ENCODE data around the gene CDH7. TPM values are rescaled to one million over a fixed set of nuclear protein-coding genes. Genes with fewer than 3 reads are reported as not detected.

The CDH7 gene
- total RNA-seq, 2 donors from 2014 or later: 0.18 to 0.57 TPM

DNA sequence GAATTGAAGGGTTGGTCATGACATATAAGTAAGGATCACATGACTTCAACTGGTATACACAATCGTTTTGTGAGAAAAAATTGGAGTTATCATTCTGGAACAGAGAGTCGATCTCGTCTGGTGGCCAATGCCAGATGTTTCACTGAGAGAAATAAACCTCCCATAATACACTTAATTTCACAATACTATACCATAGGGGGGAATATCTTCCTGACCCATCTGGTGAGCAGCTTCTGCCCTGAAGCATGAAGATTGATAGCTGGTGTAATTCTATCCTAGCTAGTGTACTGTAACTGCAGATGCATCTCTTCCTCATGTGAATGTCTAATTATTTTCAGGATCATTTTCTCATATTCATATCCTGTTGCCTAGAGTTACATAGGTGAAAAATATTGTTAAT is 15.7 kb upstream of the CDH7 start:
- H3K27ac Mint-ChIP-seq: no peak overlapping the region
- Histone ChIP-seq H3K9ac (ENCODE audit: extremely low read depth, low read length, poor library complexity, severe bottlenecking) (no peak overlapping the region), H3K36me3 (ENCODE audit: control insufficient read depth, insufficient read depth, low read length) (no peaks in the 10 kb centered on the region), H3K4me3 (ENCODE audit: low read length) (no peak overlapping the region), H3K9me3 (ENCODE audit: control insufficient read depth, low read length) (no peaks in the 10 kb centered on the region), H3K27me3 (ENCODE audit: control insufficient read depth, insufficient read depth, low read length, poor library complexity, severe bottlenecking) (no peaks in the 10 kb centered on the region), H3K4me1 (ENCODE audit: control insufficient read depth, insufficient read depth, low read length) (no peaks in the 10 kb centered on the region), H3K27ac (ENCODE audit: low read depth, low read length) (no peak overlapping the region)
- TF ChIP-seq, protein P1, sequence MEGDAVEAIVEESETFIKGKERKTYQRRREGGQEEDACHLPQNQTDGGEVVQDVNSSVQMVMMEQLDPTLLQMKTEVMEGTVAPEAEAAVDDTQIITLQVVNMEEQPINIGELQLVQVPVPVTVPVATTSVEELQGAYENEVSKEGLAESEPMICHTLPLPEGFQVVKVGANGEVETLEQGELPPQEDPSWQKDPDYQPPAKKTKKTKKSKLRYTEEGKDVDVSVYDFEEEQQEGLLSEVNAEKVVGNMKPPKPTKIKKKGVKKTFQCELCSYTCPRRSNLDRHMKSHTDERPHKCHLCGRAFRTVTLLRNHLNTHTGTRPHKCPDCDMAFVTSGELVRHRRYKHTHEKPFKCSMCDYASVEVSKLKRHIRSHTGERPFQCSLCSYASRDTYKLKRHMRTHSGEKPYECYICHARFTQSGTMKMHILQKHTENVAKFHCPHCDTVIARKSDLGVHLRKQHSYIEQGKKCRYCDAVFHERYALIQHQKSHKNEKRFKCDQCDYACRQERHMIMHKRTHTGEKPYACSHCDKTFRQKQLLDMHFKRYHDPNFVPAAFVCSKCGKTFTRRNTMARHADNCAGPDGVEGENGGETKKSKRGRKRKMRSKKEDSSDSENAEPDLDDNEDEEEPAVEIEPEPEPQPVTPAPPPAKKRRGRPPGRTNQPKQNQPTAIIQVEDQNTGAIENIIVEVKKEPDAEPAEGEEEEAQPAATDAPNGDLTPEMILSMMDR (conservative IDR thresholded peaks at IDR 0.05): no peak
- no peaks in the 10 kb centered on the region for H3K9me3 Mint-ChIP-seq
- H3K4me3 Mint-ChIP-seq: no peak overlapping the region
- WGBS, 2 experiments (ENCODE audit: insufficient coverage in 1 of 2, insufficient read length in 1 of 2): 83 to 99% methylated on average over 1 to 3 of the region's 3 CpGs
- no peak for DNase-seq
- H3K4me1 Mint-ChIP-seq: peaks cover 13% of the 10 kb centered on the region
- H3K36me3 Mint-ChIP-seq (ENCODE audit: low read depth): no peaks in the 10 kb centered on the region
- H3K27me3 Mint-ChIP-seq (ENCODE audit: insufficient read depth): no peaks in the 10 kb centered on the region

DNA sequence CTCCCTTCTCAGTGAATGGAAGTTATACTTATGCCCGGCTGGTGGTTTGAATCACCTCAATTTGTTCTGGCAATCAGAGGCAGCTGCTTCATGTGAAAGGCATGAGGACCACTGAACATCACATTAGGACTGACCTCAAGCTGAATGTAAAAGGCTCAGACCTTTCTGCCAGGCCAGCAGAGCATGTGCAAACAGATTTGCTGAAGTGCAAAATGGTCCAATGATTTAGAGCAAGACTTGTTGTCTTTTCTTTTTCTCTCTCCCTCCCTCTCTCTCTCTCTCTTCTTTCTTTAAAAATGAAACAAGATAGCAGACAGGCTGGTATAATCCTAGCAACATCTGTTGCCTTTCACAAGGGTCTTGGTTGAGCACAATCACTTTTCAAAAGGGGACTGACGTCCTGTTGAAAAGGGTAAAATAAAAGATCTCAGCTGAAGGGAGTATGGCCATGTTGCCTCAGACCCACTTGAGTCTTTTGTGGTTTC is 13.3 kb upstream of the CDH7 start:
- TF ChIP-seq, protein P1 (conservative IDR thresholded peaks at IDR 0.05): no peak
- Histone ChIP-seq H3K4me3 (ENCODE audit: low read length) (no peak overlapping the region), H3K9ac (ENCODE audit: extremely low read depth, low read length, poor library complexity, severe bottlenecking) (no peak overlapping the region), H3K36me3 (ENCODE audit: control insufficient read depth, insufficient read depth, low read length) (no peaks in the 10 kb centered on the region), H3K4me1 (ENCODE audit: control insufficient read depth, insufficient read depth, low read length) (no peaks in the 10 kb centered on the region), H3K27ac (ENCODE audit: low read depth, low read length) (peak overlapping the region; percentile 87), H3K27me3 (ENCODE audit: control insufficient read depth, insufficient read depth, low read length, poor library complexity, severe bottlenecking) (no peaks in the 10 kb centered on the region), H3K9me3 (ENCODE audit: control insufficient read depth, low read length) (no peaks in the 10 kb centered on the region)
- H3K9me3 Mint-ChIP-seq: peaks cover 2% of the 10 kb centered on the region
- H3K4me1 Mint-ChIP-seq: no peaks in the 10 kb centered on the region
- no peaks in the 10 kb centered on the region for H3K27me3 Mint-ChIP-seq (ENCODE audit: insufficient read depth)
- no peaks in the 10 kb centered on the region for H3K36me3 Mint-ChIP-seq (ENCODE audit: low read depth)
- DNase-seq: no peak
- H3K27ac Mint-ChIP-seq: no peak overlapping the region
- 71 to 80% methylated on average over 1 to 2 of the region's 2 CpGs for WGBS, 2 experiments (ENCODE audit: insufficient coverage in 1 of 2, insufficient read length in 1 of 2)
- H3K4me3 Mint-ChIP-seq: no peak overlapping the region

DNA sequence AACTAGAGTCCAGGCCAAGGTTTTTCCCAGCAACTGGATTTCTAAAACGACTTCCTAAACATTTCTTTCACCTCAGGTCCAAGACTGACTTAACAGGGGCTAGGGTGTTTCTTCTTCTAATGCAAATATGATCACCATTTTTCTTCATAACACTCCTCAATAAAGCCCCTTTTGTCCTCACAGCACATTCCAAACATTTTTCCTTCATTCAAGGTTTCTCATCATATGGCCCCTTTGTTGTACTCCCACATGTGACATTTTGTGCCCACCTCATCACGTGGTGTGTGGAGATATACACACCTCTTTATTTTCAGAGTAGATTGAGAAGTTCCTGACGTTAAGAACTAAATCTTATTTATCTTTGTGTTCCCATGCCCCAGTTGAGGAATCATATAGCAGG is 3.9 kb upstream of the CDH7 start:
- no peaks in the 10 kb centered on the region for H3K36me3 Mint-ChIP-seq (ENCODE audit: low read depth)
- no peak for DNase-seq
- Histone ChIP-seq H3K4me3 (ENCODE audit: low read length) (no peak overlapping the region), H3K27ac (ENCODE audit: low read depth, low read length) (no peak overlapping the region), H3K4me1 (ENCODE audit: control insufficient read depth, insufficient read depth, low read length) (peaks cover 3% of the 10 kb centered on the region), H3K27me3 (ENCODE audit: control insufficient read depth, insufficient read depth, low read length, poor library complexity, severe bottlenecking) (peaks cover 36% of the 10 kb centered on the region), H3K36me3 (ENCODE audit: control insufficient read depth, insufficient read depth, low read length) (no peaks in the 10 kb centered on the region), H3K9me3 (ENCODE audit: control insufficient read depth, low read length) (no peaks in the 10 kb centered on the region), H3K9ac (ENCODE audit: extremely low read depth, low read length, poor library complexity, severe bottlenecking) (no peak overlapping the region)
- H3K27ac Mint-ChIP-seq: no peak overlapping the region
- 90 to 94% methylated on average over 2 to 3 of the region's 3 CpGs for WGBS, 2 experiments (ENCODE audit: insufficient coverage in 1 of 2, insufficient read length in 1 of 2)
- peaks cover 45% of the 10 kb centered on the region for H3K27me3 Mint-ChIP-seq (ENCODE audit: insufficient read depth)
- H3K9me3 Mint-ChIP-seq: no peaks in the 10 kb centered on the region
- TF ChIP-seq, protein P1 (conservative IDR thresholded peaks at IDR 0.05): no peak
- no peak overlapping the region for H3K4me3 Mint-ChIP-seq
- peaks cover 12% of the 10 kb centered on the region for H3K4me1 Mint-ChIP-seq

Measured in endodermal cell (in vitro differentiated cells).